ENCODE measurements around the gene FGD2. TPM values are rescaled to one million over a fixed set of nuclear protein-coding genes. Genes with fewer than 3 reads are reported as not detected.

FGD2 gene
- total RNA-seq, 1 donor from 2014 or later, result 0.10 TPM

DNA sequence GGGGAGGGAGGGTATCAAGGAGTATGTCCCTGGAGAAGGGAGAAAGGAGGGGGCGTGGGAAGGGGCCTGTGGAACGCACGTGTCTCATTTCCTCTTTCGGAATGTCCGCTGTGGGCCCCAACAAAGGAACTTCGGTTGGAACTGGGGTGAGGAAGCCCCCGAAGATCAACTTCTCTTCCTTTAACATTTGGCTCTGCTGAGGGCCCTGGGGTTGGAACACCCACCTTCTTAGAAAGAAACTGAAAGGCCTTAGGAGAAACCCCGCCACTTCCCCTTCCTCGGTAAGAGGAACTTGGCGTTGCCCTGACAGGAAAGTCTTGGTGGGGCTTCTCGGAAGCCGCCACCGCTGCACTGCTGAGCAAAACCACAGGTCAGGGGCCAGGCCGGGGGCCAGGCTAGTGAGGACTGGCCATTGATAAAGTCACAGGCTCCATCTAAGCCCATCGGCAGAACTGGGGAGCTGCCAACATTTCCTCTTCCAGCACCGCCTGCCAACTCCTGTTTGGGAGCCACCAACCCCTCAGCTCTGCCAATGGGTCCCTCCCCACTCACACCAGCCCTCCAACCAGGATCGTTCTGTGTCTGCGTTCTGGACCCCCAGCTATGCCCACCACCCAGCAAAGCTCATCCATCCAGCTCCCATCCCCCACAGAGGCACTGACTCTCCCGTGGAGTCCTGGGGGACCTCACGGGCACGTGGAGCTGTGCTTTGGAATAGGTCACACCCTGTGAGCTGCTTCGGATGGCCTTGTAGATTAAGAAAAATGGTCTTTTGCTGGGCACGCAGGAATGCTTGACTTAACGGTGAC lies 44.8 kb downstream of the FGD2 start:
- H3K4me3 Mint-ChIP-seq, result no peak overlapping the region
- no peak overlapping the region for H3K27ac Mint-ChIP-seq

DNA sequence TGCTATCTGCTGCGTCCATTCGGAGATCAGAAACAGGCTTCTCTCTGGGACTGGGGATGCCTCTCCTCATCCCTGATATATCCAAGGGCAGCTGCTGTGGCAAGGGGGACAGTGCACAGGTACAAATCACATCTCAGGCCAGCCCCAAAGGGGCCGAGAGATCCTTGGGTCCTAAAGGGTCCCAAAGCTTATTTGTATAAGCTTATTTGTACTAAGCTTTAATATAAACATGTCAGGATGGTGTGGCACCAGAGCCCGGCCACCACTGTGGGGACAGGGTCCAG lies 45.3 kb downstream of the FGD2 start:
- Mint-ChIP-seq H3K9me3 (no peaks in the 10 kb centered on the region), H3K27ac (no peak overlapping the region), H3K27me3 (no peaks in the 10 kb centered on the region), H3K36me3 (no peaks in the 10 kb centered on the region), H3K4me1 (ENCODE audit: unreplicated experiment) (peaks cover 33% of the 10 kb centered on the region), H3K4me3 (no peak overlapping the region)
- TF ChIP-seq, protein P1, sequence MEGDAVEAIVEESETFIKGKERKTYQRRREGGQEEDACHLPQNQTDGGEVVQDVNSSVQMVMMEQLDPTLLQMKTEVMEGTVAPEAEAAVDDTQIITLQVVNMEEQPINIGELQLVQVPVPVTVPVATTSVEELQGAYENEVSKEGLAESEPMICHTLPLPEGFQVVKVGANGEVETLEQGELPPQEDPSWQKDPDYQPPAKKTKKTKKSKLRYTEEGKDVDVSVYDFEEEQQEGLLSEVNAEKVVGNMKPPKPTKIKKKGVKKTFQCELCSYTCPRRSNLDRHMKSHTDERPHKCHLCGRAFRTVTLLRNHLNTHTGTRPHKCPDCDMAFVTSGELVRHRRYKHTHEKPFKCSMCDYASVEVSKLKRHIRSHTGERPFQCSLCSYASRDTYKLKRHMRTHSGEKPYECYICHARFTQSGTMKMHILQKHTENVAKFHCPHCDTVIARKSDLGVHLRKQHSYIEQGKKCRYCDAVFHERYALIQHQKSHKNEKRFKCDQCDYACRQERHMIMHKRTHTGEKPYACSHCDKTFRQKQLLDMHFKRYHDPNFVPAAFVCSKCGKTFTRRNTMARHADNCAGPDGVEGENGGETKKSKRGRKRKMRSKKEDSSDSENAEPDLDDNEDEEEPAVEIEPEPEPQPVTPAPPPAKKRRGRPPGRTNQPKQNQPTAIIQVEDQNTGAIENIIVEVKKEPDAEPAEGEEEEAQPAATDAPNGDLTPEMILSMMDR (conservative IDR thresholded peaks at IDR 0.05), result no peak
- no peak for DNase-seq (ENCODE audit: extremely low spot score, unreplicated experiment)

More for the DNA sequence above, 44.8 kb downstream of the FGD2 start:
- no peaks in the 10 kb centered on the region for H3K36me3 Mint-ChIP-seq
- no peaks in the 10 kb centered on the region for H3K27me3 Mint-ChIP-seq
- no peaks in the 10 kb centered on the region for H3K9me3 Mint-ChIP-seq
- TF ChIP-seq, protein P1 (conservative IDR thresholded peaks at IDR 0.05), result no peak
- no peak for DNase-seq (ENCODE audit: extremely low spot score, unreplicated experiment)
- peaks cover 33% of the 10 kb centered on the region for H3K4me1 Mint-ChIP-seq (ENCODE audit: unreplicated experiment)

DNA sequence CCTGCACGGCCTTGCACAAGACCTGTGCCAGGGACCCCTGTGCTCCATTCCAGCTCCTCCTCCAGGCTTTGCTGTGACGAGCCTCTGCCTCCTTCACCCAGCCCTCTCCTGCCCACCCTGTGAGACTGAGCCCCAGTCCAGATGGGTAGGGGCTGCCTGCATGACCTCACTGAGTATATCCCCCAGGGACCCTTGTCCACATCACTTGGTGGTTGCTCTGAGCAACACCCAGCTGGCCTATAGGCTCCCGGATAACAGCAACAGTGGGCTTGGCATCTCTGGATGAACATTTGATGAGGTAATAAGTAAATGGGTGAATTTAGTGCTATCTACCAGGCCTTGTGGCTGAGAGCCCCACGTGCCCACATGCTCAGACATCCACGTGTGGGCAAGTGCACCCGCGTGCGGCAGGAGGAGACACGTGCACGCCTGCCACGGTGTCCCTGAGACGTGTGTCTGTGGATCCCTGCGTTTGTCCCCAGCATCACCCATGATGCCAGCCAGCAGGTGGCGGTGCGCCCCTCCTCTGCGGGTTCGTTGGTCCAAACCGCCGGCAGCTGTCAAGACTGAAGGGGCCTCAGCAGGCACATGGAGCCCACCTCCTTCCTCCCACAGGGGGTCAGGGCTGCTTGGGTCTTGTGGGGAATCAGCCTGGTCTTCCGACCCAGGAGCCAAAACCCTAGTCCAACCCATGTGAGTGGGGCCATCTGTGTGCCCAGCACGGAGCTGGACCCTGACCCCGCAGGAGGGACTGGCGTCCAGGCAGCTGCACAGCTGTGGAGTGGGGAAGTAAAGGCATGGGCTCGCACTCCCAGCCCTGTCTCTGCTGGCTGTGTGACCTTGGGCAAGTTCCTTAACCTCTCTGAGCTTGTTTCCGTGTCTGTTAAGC lies 45.9 kb downstream of the FGD2 start:
- peaks cover 33% of the 10 kb centered on the region for H3K4me1 Mint-ChIP-seq (ENCODE audit: unreplicated experiment)
- no peaks in the 10 kb centered on the region for H3K36me3 Mint-ChIP-seq
- H3K9me3 Mint-ChIP-seq, result no peaks in the 10 kb centered on the region
- DNase-seq (ENCODE audit: extremely low spot score, unreplicated experiment), result peak; percentile 93
- H3K4me3 Mint-ChIP-seq, result no peak overlapping the region
- no peaks in the 10 kb centered on the region for H3K27me3 Mint-ChIP-seq
- H3K27ac Mint-ChIP-seq, result peak overlapping the region; percentile 78
- TF ChIP-seq, protein P1 (conservative IDR thresholded peaks at IDR 0.05), result peak; percentile 92

DNA sequence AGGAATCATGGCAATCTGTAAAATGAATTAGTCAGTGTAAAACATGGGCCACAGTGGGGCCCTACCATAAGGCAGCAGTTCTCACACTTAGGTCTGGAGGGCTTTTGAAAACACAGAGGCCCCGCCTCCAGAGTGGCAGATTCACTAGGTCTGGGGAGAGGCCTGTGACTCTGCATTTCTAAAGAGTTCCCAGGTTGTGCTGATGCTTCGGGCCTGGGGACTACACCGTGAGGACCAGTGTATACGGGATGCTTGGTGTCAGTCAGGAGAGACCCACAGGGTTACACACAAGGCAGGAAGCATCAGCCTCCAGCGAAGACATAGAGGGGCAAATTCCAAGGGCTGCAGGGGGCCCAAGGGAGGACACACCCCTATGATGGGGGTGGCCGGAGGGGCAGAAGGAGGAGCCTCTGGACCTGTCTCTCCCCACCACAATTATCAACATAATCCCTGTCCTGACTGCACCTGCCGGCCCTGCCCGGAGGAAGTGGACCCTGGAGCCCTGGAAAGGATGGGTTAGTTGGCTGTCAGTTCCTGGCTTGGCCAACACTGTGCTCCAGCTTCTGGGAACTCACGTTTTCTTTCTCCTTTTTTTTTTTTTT lies 46.7 kb downstream of the FGD2 start:
- TF ChIP-seq, protein P1 (conservative IDR thresholded peaks at IDR 0.05), result no peak
- DNase-seq (ENCODE audit: extremely low spot score, unreplicated experiment), result no peak
- peak overlapping the region; percentile 78 for H3K27ac Mint-ChIP-seq

DNA sequence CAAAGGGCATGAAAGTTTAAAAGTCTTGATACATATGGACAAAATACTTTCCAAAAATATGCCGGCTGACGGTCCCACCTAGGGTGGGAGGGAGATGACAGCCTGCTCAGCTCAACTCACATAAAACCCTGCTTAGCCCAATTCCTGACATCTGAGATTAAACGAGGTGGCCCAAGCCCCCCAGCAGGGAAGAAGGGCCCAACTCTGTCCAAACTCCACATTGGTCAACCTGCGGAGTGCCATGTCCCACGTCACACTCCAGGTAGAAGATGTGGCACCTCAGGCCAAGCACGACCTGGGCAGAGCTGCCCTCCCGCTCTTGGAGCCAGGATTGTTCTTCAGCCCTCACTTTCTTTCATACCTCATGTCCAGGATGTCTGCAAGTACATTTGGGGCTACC lies 48.2 kb downstream of the FGD2 start:
- Mint-ChIP-seq H3K4me1 (ENCODE audit: unreplicated experiment) (peaks cover 48% of the 10 kb centered on the region), H3K9me3 (no peaks in the 10 kb centered on the region), H3K4me3 (no peak overlapping the region), H3K27ac (no peak overlapping the region), H3K36me3 (no peaks in the 10 kb centered on the region), H3K27me3 (no peaks in the 10 kb centered on the region)
- DNase-seq (ENCODE audit: extremely low spot score, unreplicated experiment), result no peak
- TF ChIP-seq, protein P1 (conservative IDR thresholded peaks at IDR 0.05), result no peak

More for the DNA sequence above, 46.7 kb downstream of the FGD2 start:
- peaks cover 39% of the 10 kb centered on the region for H3K4me1 Mint-ChIP-seq (ENCODE audit: unreplicated experiment)
- no peaks in the 10 kb centered on the region for H3K9me3 Mint-ChIP-seq
- H3K36me3 Mint-ChIP-seq, result no peaks in the 10 kb centered on the region
- no peak overlapping the region for H3K4me3 Mint-ChIP-seq
- H3K27me3 Mint-ChIP-seq, result no peaks in the 10 kb centered on the region
